HepG2 (cell line): ENCODE data around the gene PEX14. TPM values are rescaled to one million over a fixed set of nuclear protein-coding genes. Genes with fewer than 3 reads are reported as not detected.

Experiments
- ATAC-seq: fragments of 200-7000 bp; cut with Tn5 transposase; 3 replicates; pipeline ENCODE4 v1.9.1; 2020; ENCODE audit warnings: mild to moderate bottlenecking, moderate library complexity
- BruUV-seq: library from RNA; stranded (reverse); fragments of 400-500 nt; replicated peaks from 2 replicates; lab custom pipeline; 2021; lab: Mats Ljungman, UMichigan
- CTCF ChIA-PET: fragments of 300-600 bp; formaldehyde crosslinking; extraction: SDS; loops from one replicate; lab custom pipeline; 2021; ENCODE audit warnings: low total read pairs, inconsistent platforms, low intra/inter-chr PET ratio; lab: Yijun Ruan, JAX
- POLR2A ChIA-PET: fragments of 350-600 bp; sonication (Branson Sonifier 250); formaldehyde crosslinking; loops from one replicate; lab custom pipeline; 2020; ENCODE audit warnings: antibody characterized with exemption, inconsistent platforms; lab: Yijun Ruan, JAX
- DNase-seq: peaks from one replicate; pipeline ENCODE4 v3.0.0-alpha.2; 2015; ENCODE audit warnings: low spot score
- FAIRE-seq: peaks from 3 replicates; lab custom pipeline; 2011; peaks lifted over from hg19 to GRCh38; lab: Jason Lieb, UNC
- H2AFZ ChIP-seq: one replicate; pipeline ENCODE4 v1.6.1; 2011; ENCODE audit warnings: low read length, inconsistent platforms
- H3K27ac ChIP-seq: fragments of 300-600 bp; 3 replicates; pipeline ENCODE4 v1.8.0; 2011; ENCODE audit warnings: mixed run types, mild to moderate bottlenecking, mixed read lengths, low read length, inconsistent platforms; ENCODE audit not compliant: insufficient read depth; ENCODE audit errors: extremely low read length
- H3K27me3 ChIP-seq, 2 experiments: fragments of 200-600 bp in 1 of 2; 2 replicates in 1 of 2; 3 replicates in 1 of 2; pipeline versions ENCODE4 v1.6.0 to v1.8.0; 2011; ENCODE audit warnings: low read length in 2 of 2, mild to moderate bottlenecking in 2 of 2, moderate library complexity in 2 of 2, inconsistent platforms in 1 of 2; ENCODE audit not compliant: insufficient read depth in 2 of 2, control insufficient read depth in 1 of 2
- H3K36me3 ChIP-seq, 2 experiments: fragments of 200-600 bp in 1 of 2; replicated peaks in 1 of 2; 2 replicates in 1 of 2; 3 replicates in 1 of 2; pipeline versions ENCODE4 v1.5.1 to v1.8.0; 2011; ENCODE audit warnings: low read length in 2 of 2, inconsistent platforms in 1 of 2; ENCODE audit not compliant: insufficient read depth in 2 of 2, control insufficient read depth in 1 of 2
- H3K4me1 ChIP-seq: 2 replicates; pipeline ENCODE4 v1.5.1; 2012; ENCODE audit warnings: low read length, inconsistent platforms; ENCODE audit not compliant: insufficient read depth
- H3K4me2 ChIP-seq: 2 replicates; pipeline ENCODE4 v1.6.0; 2011; ENCODE audit warnings: low read depth, low read length, inconsistent platforms
- H3K4me3 ChIP-seq, 3 experiments: fragments of 200-600 bp in 1 of 3; sonication (generic), shearing (Covaris generic) in 1 of 3; replicated peaks in 1 of 3; 2 replicates each; pipeline ENCODE4 v1.5.1; 2011 to 2016; ENCODE audit warnings: low read length in 3 of 3, inconsistent platforms in 2 of 3, low read depth in 2 of 3, mild to moderate bottlenecking in 2 of 3, control low read depth in 1 of 3, mixed read lengths in 1 of 3; ENCODE audit not compliant: insufficient read depth in 1 of 3
- H3K79me2 ChIP-seq: one replicate; pipeline ENCODE4 v1.6.1; 2011; ENCODE audit warnings: low read length, inconsistent platforms; ENCODE audit not compliant: insufficient read depth
- H3K9ac ChIP-seq: 2 replicates; pipeline ENCODE4 v1.6.0; 2011; ENCODE audit warnings: mild to moderate bottlenecking, low read depth, low read length, inconsistent platforms; ENCODE audit not compliant: insufficient read depth
- H3K9me3 ChIP-seq: 2 replicates; pipeline ENCODE4 v1.5.1; 2012; ENCODE audit warnings: mild to moderate bottlenecking, low read length
- H4K20me1 ChIP-seq: 2 replicates; pipeline ENCODE4 v1.6.0; 2011; ENCODE audit warnings: inconsistent platforms, mild to moderate bottlenecking, low read length, moderate library complexity; ENCODE audit not compliant: insufficient read depth
- CCAR2 ChIP-seq: fragments of 200-400 bp; formaldehyde crosslinking; optimal IDR thresholded peaks from 2 replicates; pipeline ENCODE3; 2018; ENCODE audit warnings: low read depth, mild to moderate bottlenecking, low read length, moderate library complexity
- RAD21 ChIP-seq: fragments of 450-650 bp; formaldehyde crosslinking; IDR thresholded peaks from 2 replicates; pipeline ENCODE4 v1.5.0; 2020; ENCODE audit warnings: mild to moderate bottlenecking
- RFXAP ChIP-seq: sonication (generic); formaldehyde crosslinking; IDR thresholded peaks from 2 replicates; pipeline ENCODE4 v1.4.0; 2020; ENCODE audit warnings: missing genetic modification reagents, borderline replicate concordance
- RXRA ChIP-seq: sonication (generic); formaldehyde crosslinking; IDR thresholded peaks from 2 replicates; pipeline ENCODE4 v1.5.1; 2020; ENCODE audit warnings: missing genetic modification reagents
- STAG1 ChIP-seq: sonication (generic); formaldehyde crosslinking; IDR thresholded peaks from 2 replicates; pipeline ENCODE4 v1.4.0; 2020; ENCODE audit warnings: missing genetic modification reagents
- ZBTB33 ChIP-seq: sonication (generic); formaldehyde crosslinking; IDR thresholded peaks from 2 replicates; pipeline ENCODE4 v1.4.0; 2020; ENCODE audit warnings: missing genetic modification reagents
- ZNF263 ChIP-seq: sonication (generic); formaldehyde crosslinking; IDR thresholded peaks from 2 replicates; pipeline ENCODE4 v1.4.0; 2020; ENCODE audit warnings: missing genetic modification reagents
- WGBS: methylation state at CpG from one replicate; pipeline ENCODE4 v1.1.6; 2017; ENCODE audit warnings: low lambda C conversion rate; 5-methylcytosine and 5-hydroxymethylcytosine counted together
- in situ Hi-C: cut with HindIII; loops from 2 replicates; pipeline ENCODE4 v1.10.0; 2017; ENCODE audit warnings: low pct_unique_long_range_greater_than_20kb; ENCODE audit not compliant: extremely low pct_ligation_motif_present
- intact Hi-C: fragments of 100-400 bp; cut with micrococcal nuclease; formaldehyde crosslinking; loops from one replicate; pipeline ENCODE4 v1.10.0; 2022; ENCODE audit not compliant: unreplicated experiment
- polyA plus RNA-seq, 8 experiments: library from polyadenylated mRNA; depleted of rRNA in 3 of 8; stranded (reverse) in 7 of 8; unstranded in 1 of 8; fragments of >200 nt; fragmentation: Illumina TruSeq in 4 of 8; extraction: Trizol in 4 of 8; gene quantifications; 2 replicates each; pipeline versions ENCODE4 v1.2.1 to v1.2.3, GENCODE V29; 2011 to 2016; ENCODE audit warnings: low read depth in 4 of 8, missing spikeins in 1 of 8, mixed read lengths in 1 of 8; ENCODE audit not compliant: insufficient read depth in 1 of 8
- total RNA-seq, 5 experiments: library from RNA; depleted of rRNA; stranded (reverse); fragments of >200 nt; fragmentation: Illumina TruSeq; extraction: Trizol; gene quantifications; 2 replicates each; pipeline ENCODE4 v1.2.3, GENCODE V29; 2016; ENCODE audit warnings: low read depth in 1 of 5
- TF ChIP-seq, protein P1 (sequence below): sonication (generic); formaldehyde crosslinking; IDR thresholded peaks from 2 replicates; pipeline ENCODE4 v1.5.0; 2020; ENCODE audit warnings: mild to moderate bottlenecking, missing genetic modification reagents, moderate library complexity

The PEX14 gene
- total and polyA plus RNA-seq, 2 of the 13 experiments (the other 11 are each of a cell fraction or from before 2014, with no cell fraction given) = 6.5 to 9.9 TPM

- 96% methylated on average over 24 of the region's 36 CpGs for WGBS
Observed at GRCh38 chr1:10629816-10630571, 155.2 kb downstream of the PEX14 start.

More at GRCh38 chr1:10629816-10630571, 155.2 kb downstream of the PEX14 start:
- TF ChIP-seq CCAR2 = no peak
- 0 out of 2 replicates have a peak, but pooled peaks have one; percentile 25 for TF ChIP-seq RAD21 (CRISPR knock-in tag)
- no peak for TF ChIP-seq RFXAP
- peak; percentile 78 for TF ChIP-seq ZNF263
- no peak for TF ChIP-seq RXRA (CRISPR knock-in tag)
- peak; percentile 21; the same call in 1 of the 2 replicates for TF ChIP-seq STAG1 (CRISPR knock-in tag)
- peak; percentile 21; the same call in 1 of the 2 replicates for TF ChIP-seq ZBTB33 (CRISPR knock-in tag)
- TF ChIP-seq, protein P1, sequence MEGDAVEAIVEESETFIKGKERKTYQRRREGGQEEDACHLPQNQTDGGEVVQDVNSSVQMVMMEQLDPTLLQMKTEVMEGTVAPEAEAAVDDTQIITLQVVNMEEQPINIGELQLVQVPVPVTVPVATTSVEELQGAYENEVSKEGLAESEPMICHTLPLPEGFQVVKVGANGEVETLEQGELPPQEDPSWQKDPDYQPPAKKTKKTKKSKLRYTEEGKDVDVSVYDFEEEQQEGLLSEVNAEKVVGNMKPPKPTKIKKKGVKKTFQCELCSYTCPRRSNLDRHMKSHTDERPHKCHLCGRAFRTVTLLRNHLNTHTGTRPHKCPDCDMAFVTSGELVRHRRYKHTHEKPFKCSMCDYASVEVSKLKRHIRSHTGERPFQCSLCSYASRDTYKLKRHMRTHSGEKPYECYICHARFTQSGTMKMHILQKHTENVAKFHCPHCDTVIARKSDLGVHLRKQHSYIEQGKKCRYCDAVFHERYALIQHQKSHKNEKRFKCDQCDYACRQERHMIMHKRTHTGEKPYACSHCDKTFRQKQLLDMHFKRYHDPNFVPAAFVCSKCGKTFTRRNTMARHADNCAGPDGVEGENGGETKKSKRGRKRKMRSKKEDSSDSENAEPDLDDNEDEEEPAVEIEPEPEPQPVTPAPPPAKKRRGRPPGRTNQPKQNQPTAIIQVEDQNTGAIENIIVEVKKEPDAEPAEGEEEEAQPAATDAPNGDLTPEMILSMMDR (CRISPR knock-in tag) = peak; percentile 32
- TF ChIP-seq, all 625 proteins: peak for 5
- intact Hi-C loops (loop anchor here (10.0 kb wide), 1 partner anchor 115 kb away; no protein-coding TSS in a partner anchor), in situ Hi-C loops (no loop called here)
- no peak for FAIRE-seq
- Histone ChIP-seq H2AFZ (no peak overlapping the region), H3K9me3 (no peaks in the 10 kb centered on the region), H3K4me1 (no peaks in the 10 kb centered on the region), H3K27ac (no peak overlapping the region), H3K4me3 (no peak overlapping the region), H4K20me1 (no peaks in the 10 kb centered on the region), H3K27me3 (no peaks in the 10 kb centered on the region), H3K36me3 (peaks cover 3 to 11% of the 10 kb centered on the region in 2 experiments; a peak in 1 of 5 replicates), H3K79me2 (no peaks in the 10 kb centered on the region), H3K4me2 (no peak overlapping the region), H3K9ac (no peak overlapping the region)
- BruUV-seq = no TSS peak
- no peak for DNase-seq
- ChIA-PET CTCF (no interaction called here), POLR2A (no interaction called here)
- peak; percentile 43 for ATAC-seq
